ENCODE measurements around the gene PTPRD.

Gene PTPRD

DNA sequence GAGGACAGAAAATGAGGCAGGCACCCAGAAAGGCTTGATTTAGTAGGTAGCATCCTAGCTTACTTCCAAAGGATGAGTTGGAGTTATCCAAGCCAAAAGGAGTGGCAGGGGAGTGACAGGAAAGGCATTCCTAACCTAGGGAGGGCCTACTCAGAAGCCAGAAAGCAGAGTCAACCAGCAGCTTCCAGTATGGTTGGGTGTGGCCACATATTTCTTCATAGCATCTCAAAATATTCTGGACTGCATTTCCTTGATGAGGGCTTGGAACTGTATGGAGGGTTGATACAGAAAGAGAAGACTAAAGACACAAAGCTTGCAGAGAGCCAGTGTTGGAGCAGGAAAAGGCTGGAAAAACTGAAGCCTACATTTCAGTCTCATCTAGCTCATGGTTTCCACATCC lies 2156.5 kb downstream of the PTPRD start:
- no peak for TF ChIP-seq CTCF (conservative IDR thresholded peaks at IDR 0.05; ENCODE audit: low read depth, low read length)
- Histone ChIP-seq H2AFZ (ENCODE audit: low read depth) (no peak overlapping the region), H3K9ac (no peak overlapping the region), H3K4me3 (IDR thresholded peaks at IDR 0.05; ENCODE audit: insufficient read depth, low read depth, low read length) (no peak overlapping the region), H4K20me1 (ENCODE audit: insufficient read depth) (no peaks in the 10 kb centered on the region), H3K27me3 (ENCODE audit: insufficient read depth, low read depth) (no peaks in the 10 kb centered on the region), H3K79me2 (ENCODE audit: insufficient read depth, low read depth) (no peaks in the 10 kb centered on the region), H3K36me3 (ENCODE audit: insufficient read depth) (no peaks in the 10 kb centered on the region), H3K4me1 (ENCODE audit: low read depth, poor library complexity, severe bottlenecking) (no peaks in the 10 kb centered on the region), H3K27ac (no peak overlapping the region), H3K4me2 (no peak overlapping the region)

- H3K4me3 ChIP-seq (IDR thresholded peaks at IDR 0.05; ENCODE audit: insufficient read depth, low read depth, low read length) = no peak overlapping the region
- H2AFZ ChIP-seq (ENCODE audit: low read depth) = no peak overlapping the region
- no peak overlapping the region for H3K27ac ChIP-seq
- no peaks in the 10 kb centered on the region for H3K79me2 ChIP-seq (ENCODE audit: insufficient read depth, low read depth)
- H3K9ac ChIP-seq = no peak overlapping the region
- H3K36me3 ChIP-seq (ENCODE audit: insufficient read depth) = no peaks in the 10 kb centered on the region
- no peaks in the 10 kb centered on the region for H3K4me1 ChIP-seq (ENCODE audit: low read depth, poor library complexity, severe bottlenecking)
- no peaks in the 10 kb centered on the region for H4K20me1 ChIP-seq (ENCODE audit: insufficient read depth)
- no peak overlapping the region for H3K4me2 ChIP-seq
- no peaks in the 10 kb centered on the region for H3K27me3 ChIP-seq (ENCODE audit: insufficient read depth, low read depth)
- TF ChIP-seq CTCF (conservative IDR thresholded peaks at IDR 0.05; ENCODE audit: low read depth, low read length) = no peak
Measured at GRCh38 chr9:8450810-8451545, 2161.8 kb downstream of the PTPRD start.

DNA sequence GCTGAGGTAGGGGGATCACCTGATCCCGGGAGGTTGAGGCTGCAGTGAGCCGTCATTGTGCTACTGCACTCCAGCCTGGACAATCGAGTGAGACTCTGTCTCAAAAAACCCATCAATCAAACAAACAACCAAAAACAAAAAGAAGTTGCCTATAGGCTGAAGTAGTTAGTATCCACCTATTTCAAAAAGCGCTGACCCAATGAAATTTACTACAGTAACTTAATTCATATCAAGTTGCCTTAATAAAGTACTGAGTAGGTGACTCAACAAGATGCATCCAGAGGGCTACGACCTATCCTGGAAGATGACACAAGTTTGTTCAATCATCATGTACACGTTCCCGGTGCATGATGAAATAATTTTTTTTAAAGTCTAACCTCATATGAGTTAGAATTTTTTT lies 2164.6 kb downstream of the PTPRD start:
- Histone ChIP-seq H3K4me3 (IDR thresholded peaks at IDR 0.05; ENCODE audit: insufficient read depth, low read depth, low read length) (no peak overlapping the region), H3K9ac (no peak overlapping the region), H3K36me3 (ENCODE audit: insufficient read depth) (no peaks in the 10 kb centered on the region), H3K4me1 (ENCODE audit: low read depth, poor library complexity, severe bottlenecking) (no peaks in the 10 kb centered on the region), H3K4me2 (no peak overlapping the region), H4K20me1 (ENCODE audit: insufficient read depth) (no peaks in the 10 kb centered on the region), H3K79me2 (ENCODE audit: insufficient read depth, low read depth) (no peaks in the 10 kb centered on the region), H3K27ac (no peak overlapping the region), H3K27me3 (ENCODE audit: insufficient read depth, low read depth) (no peaks in the 10 kb centered on the region), H2AFZ (ENCODE audit: low read depth) (no peak overlapping the region)
- no peak for TF ChIP-seq CTCF (conservative IDR thresholded peaks at IDR 0.05; ENCODE audit: low read depth, low read length)

- H2AFZ ChIP-seq (ENCODE audit: low read depth) = no peak overlapping the region
- no peak overlapping the region for H3K4me2 ChIP-seq
- H3K27ac ChIP-seq = no peak overlapping the region
- H3K27me3 ChIP-seq (ENCODE audit: insufficient read depth, low read depth) = no peaks in the 10 kb centered on the region
- no peaks in the 10 kb centered on the region for H4K20me1 ChIP-seq (ENCODE audit: insufficient read depth)
- no peak for TF ChIP-seq CTCF (conservative IDR thresholded peaks at IDR 0.05; ENCODE audit: low read depth, low read length)
- H3K4me1 ChIP-seq (ENCODE audit: low read depth, poor library complexity, severe bottlenecking) = no peaks in the 10 kb centered on the region
- no peaks in the 10 kb centered on the region for H3K36me3 ChIP-seq (ENCODE audit: insufficient read depth)
- H3K9ac ChIP-seq = no peak overlapping the region
- H3K4me3 ChIP-seq (IDR thresholded peaks at IDR 0.05; ENCODE audit: insufficient read depth, low read depth, low read length) = no peak overlapping the region
- H3K79me2 ChIP-seq (ENCODE audit: insufficient read depth, low read depth) = no peaks in the 10 kb centered on the region
Measured at GRCh38 chr9:8447601-8448000, 2165.2 kb downstream of the PTPRD start.

Measured in KMS-11 (cell line).